ENCODE results near the gene ST8SIA2. TPM values are rescaled to one million over a fixed set of nuclear protein-coding genes. Genes with fewer than 3 reads are reported as not detected.

The ST8SIA2 gene
- total RNA-seq, 1 donor from 2014 or later: not detected

DNA sequence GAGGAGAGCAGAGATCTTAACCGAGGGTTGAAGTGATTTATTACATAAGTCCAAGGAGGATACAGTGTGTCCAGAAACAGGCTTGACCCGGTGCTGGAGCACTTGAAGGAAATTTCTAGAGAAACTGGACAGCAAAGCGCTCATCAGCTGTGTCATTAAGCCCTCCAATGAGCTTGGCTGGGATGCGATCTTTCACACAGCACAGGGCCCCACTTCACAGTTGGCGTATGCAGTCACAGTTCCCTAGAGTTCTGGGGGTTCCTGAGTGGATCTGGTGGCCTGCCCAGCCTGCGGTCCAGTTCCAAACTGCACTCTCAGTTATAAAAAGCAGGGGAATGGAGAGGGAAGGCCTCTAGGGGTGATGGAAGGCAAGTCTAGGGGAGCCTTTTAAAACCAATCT lies 13.6 kb downstream of the ST8SIA2 start:
- Mint-ChIP-seq H3K27ac (no peak overlapping the region), H3K4me3 (no peak overlapping the region), H3K4me1 (no peaks in the 10 kb centered on the region), H3K27me3 (peaks cover 2% of the 10 kb centered on the region), H3K36me3 (ENCODE audit: low read depth) (no peaks in the 10 kb centered on the region), H3K9me3 (no peaks in the 10 kb centered on the region)
- no peak for DNase-seq
- intact Hi-C loops (cut with micrococcal nuclease): no loop called here

DNA sequence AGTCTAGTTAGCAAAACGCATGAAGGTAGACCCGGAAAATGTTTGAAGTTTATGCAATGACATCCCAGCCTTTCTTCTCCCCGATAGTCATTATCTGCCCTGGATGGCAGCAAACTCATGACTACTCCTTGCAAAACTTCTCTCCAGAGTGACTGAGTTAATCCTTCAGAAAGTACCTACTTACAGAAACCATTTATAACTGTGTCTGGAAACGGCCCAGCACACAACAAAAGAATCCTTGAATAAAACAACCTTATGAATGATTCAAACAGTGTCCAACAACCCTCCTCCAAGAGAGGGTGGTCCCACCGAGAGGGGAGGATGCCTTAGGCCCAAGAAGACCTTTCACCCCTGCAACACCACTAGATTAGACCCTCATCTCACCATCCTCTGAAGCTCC lies 14.2 kb downstream of the ST8SIA2 start:
- Mint-ChIP-seq H3K36me3 (ENCODE audit: low read depth) (no peaks in the 10 kb centered on the region), H3K27me3 (peaks cover 2% of the 10 kb centered on the region), H3K4me1 (no peaks in the 10 kb centered on the region), H3K4me3 (no peak overlapping the region), H3K9me3 (no peaks in the 10 kb centered on the region), H3K27ac (no peak overlapping the region)
- no peak for DNase-seq
- intact Hi-C loops (cut with micrococcal nuclease): no loop called here

- Mint-ChIP-seq H3K9me3 (no peaks in the 10 kb centered on the region), H3K36me3 (ENCODE audit: low read depth) (no peaks in the 10 kb centered on the region), H3K4me3 (no peak overlapping the region), H3K27me3 (no peaks in the 10 kb centered on the region), H3K4me1 (no peaks in the 10 kb centered on the region), H3K27ac (no peak overlapping the region)
- intact Hi-C loops (cut with micrococcal nuclease): no loop called here
- DNase-seq: no peak
Measured at GRCh38 chr15:92409006-92409405, 15.3 kb downstream of the ST8SIA2 start.

DNA sequence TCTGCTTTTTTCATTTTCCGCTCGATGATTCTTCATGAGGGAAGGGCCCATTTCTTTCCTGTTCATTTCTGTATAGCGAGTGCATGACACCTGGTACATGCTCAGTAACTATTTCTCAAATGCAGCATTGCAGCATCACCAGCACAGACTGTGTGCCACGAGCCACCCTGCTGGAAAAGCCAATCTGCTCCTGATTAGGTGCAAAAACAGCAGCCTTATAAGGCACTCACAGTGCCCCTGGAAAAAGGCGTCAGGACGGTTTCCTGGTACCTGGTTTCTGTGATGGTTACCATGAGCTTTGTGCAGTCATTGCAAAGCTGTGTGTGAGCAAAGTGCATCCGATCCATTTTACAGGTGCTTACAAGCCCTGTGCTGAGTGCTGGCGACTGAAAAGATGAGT lies 15.8 kb downstream of the ST8SIA2 start:
- no peak overlapping the region for H3K27ac Mint-ChIP-seq
- no peak overlapping the region for H3K4me3 Mint-ChIP-seq
- H3K4me1 Mint-ChIP-seq: no peaks in the 10 kb centered on the region
- no peaks in the 10 kb centered on the region for H3K9me3 Mint-ChIP-seq
- DNase-seq: no peak
- intact Hi-C loops (cut with micrococcal nuclease): no loop called here
- no peaks in the 10 kb centered on the region for H3K27me3 Mint-ChIP-seq
- no peaks in the 10 kb centered on the region for H3K36me3 Mint-ChIP-seq (ENCODE audit: low read depth)

- Mint-ChIP-seq H3K27me3 (no peaks in the 10 kb centered on the region), H3K4me1 (no peaks in the 10 kb centered on the region)
Measured at GRCh38 chr15:92410537-92410936, 16.9 kb downstream of the ST8SIA2 start.

DNA sequence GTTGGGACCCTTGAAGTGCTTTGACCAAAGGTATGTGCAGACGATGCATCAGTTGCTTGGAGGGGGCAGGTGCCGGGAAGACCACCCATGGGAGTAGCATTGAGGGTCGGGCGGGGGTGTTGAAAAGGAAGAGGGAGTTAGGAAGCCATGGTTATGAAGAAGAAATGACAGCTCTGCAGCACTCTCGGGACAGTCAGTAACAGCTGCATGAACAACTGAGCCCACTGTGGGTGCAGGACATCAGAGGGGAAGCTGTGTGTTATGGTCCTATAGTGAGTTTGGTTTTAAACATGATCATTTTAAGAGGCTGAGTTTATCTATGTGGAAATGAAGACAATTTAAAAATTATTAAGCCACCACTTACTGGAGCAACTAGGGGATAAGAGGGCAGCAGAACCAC lies 17.6 kb downstream of the ST8SIA2 start:
- H3K9me3 Mint-ChIP-seq: no peaks in the 10 kb centered on the region
- no peak overlapping the region for H3K4me3 Mint-ChIP-seq
- no peak overlapping the region for H3K27ac Mint-ChIP-seq
- no peak for DNase-seq
- H3K4me1 Mint-ChIP-seq: no peaks in the 10 kb centered on the region
- no peaks in the 10 kb centered on the region for H3K27me3 Mint-ChIP-seq
- H3K36me3 Mint-ChIP-seq (ENCODE audit: low read depth): no peaks in the 10 kb centered on the region
- intact Hi-C loops (cut with micrococcal nuclease): no loop called here

More at GRCh38 chr15:92410537-92410936, 16.9 kb downstream of the ST8SIA2 start:
- Mint-ChIP-seq H3K27ac (no peak overlapping the region), H3K9me3 (no peaks in the 10 kb centered on the region), H3K36me3 (ENCODE audit: low read depth) (no peaks in the 10 kb centered on the region), H3K4me3 (no peak overlapping the region)
- intact Hi-C loops (cut with micrococcal nuclease): no loop called here
- DNase-seq: no peak

- H3K36me3 Mint-ChIP-seq (ENCODE audit: low read depth): no peaks in the 10 kb centered on the region
- no peaks in the 10 kb centered on the region for H3K9me3 Mint-ChIP-seq
- H3K27me3 Mint-ChIP-seq: no peaks in the 10 kb centered on the region
- intact Hi-C loops (cut with micrococcal nuclease): no loop called here
- H3K4me1 Mint-ChIP-seq: no peaks in the 10 kb centered on the region
- H3K4me3 Mint-ChIP-seq: no peak overlapping the region
- DNase-seq: no peak
- H3K27ac Mint-ChIP-seq: no peak overlapping the region
Measured at GRCh38 chr15:92413510-92413909, 19.8 kb downstream of the ST8SIA2 start.

DNA sequence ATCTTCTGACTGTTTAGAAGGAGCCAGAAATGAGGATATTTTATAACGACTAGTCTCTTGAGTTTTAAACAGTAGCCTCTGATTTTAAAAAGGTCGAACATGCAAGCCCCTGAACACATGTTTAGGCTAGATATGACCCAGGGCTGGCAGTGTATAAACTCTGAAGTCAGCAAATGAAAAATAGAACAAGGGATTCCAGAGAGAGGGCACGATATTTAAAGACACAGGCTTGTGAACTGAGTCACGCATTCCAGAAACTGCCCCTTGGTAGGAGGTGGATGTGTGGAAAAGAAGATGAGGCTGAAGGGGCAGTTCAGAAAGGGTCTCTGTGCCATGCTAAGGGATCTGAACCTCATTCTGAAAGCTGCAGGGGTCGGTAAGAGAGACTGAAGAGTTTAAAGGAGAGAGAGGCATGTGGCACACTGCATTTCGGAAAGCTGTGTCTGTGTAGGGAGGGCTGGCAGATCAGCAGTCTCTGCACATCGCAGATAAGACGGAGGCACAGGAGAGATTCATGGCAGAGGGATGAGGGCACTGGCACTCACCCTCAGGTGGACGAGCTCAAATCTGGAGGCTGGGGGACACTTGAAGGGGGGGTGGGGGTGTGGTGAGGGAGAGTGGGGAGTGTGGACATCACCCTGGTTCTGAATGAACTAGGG lies 22.1 kb downstream of the ST8SIA2 start:
- Mint-ChIP-seq H3K27me3 (no peaks in the 10 kb centered on the region), H3K36me3 (ENCODE audit: low read depth) (no peaks in the 10 kb centered on the region), H3K4me1 (no peaks in the 10 kb centered on the region), H3K9me3 (no peaks in the 10 kb centered on the region), H3K27ac (no peak overlapping the region), H3K4me3 (no peak overlapping the region)
- no peak for DNase-seq
- intact Hi-C loops (cut with micrococcal nuclease): no loop called here

DNA sequence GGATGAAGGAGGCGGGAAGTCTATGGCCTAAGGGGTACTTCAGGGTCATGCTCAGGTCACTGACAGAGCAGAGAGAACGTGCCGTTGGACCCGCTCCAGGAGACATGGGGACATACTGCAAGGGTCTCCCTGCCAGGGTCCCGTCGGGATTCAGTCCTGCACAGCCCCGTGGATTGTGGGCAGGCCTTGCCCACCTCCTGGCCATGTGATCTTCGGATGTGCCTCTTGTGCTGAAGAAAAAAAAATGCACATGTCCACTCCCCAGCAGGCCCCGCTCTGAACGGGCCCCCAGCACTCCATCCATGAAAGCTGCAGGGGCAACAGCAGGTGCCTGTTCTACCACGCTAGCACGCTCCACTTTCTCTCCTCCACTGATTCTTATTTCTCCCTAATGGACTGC lies 22.9 kb downstream of the ST8SIA2 start:
- Mint-ChIP-seq H3K27ac (no peak overlapping the region), H3K4me3 (no peak overlapping the region), H3K27me3 (no peaks in the 10 kb centered on the region), H3K36me3 (ENCODE audit: low read depth) (no peaks in the 10 kb centered on the region), H3K9me3 (no peaks in the 10 kb centered on the region), H3K4me1 (no peaks in the 10 kb centered on the region)
- no peak for DNase-seq
- intact Hi-C loops (cut with micrococcal nuclease): no loop called here

- intact Hi-C loops (cut with micrococcal nuclease): no loop called here
- Mint-ChIP-seq H3K9me3 (no peaks in the 10 kb centered on the region), H3K27ac (no peak overlapping the region), H3K4me3 (no peak overlapping the region), H3K27me3 (peaks cover under 1% of the 10 kb centered on the region), H3K4me1 (no peaks in the 10 kb centered on the region), H3K36me3 (ENCODE audit: low read depth) (no peaks in the 10 kb centered on the region)
- DNase-seq: no peak
Measured at GRCh38 chr15:92417716-92418115, 24.0 kb downstream of the ST8SIA2 start.

- Mint-ChIP-seq H3K4me3 (no peak overlapping the region), H3K4me1 (no peaks in the 10 kb centered on the region), H3K27me3 (peaks cover 2% of the 10 kb centered on the region), H3K9me3 (no peaks in the 10 kb centered on the region), H3K27ac (no peak overlapping the region), H3K36me3 (ENCODE audit: low read depth) (no peaks in the 10 kb centered on the region)
- intact Hi-C loops (cut with micrococcal nuclease): no loop called here
- no peak for DNase-seq
Measured at GRCh38 chr15:92418864-92419263, 25.2 kb downstream of the ST8SIA2 start.

GRCh38 chr15:92421976-92422375 lies 28.3 kb downstream of the ST8SIA2 start:
- DNase-seq: no peak
- Mint-ChIP-seq H3K36me3 (ENCODE audit: low read depth) (no peaks in the 10 kb centered on the region), H3K4me1 (no peaks in the 10 kb centered on the region), H3K27me3 (peaks cover 16% of the 10 kb centered on the region), H3K27ac (no peak overlapping the region), H3K4me3 (no peak overlapping the region), H3K9me3 (no peaks in the 10 kb centered on the region)
- intact Hi-C loops (cut with micrococcal nuclease): no loop called here

DNA sequence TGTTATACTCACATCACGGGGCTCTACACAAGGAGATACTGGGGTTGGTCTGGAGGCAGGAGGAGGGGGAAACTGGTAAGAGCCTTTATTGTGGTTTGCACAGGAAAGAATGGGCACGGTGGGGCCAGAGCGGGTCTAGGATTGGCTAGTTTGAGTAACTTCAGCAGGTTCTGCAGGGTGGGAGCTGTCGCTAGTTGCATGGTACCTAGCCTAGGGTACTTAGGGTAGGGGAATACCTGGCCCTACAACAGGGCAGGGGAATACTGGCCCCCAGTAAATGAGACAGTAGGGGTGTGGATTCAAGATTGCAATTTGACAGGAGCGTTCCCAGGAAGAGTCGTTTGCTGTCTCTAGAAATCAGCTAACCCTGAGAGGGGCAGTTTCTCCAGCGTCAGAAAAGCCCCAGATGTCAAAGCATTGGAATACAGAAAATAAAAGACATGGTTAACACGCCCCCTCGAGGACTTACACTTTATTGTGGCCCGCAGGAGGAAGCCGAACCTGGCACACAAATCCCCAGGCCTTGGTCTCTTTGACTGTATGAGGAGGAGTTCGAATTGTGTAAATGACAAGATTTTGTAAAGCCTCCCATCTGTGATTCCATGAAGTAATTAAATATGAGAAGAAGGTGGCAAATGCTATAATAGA lies 32.0 kb downstream of the ST8SIA2 start:
- Mint-ChIP-seq H3K27me3 (peaks cover 21% of the 10 kb centered on the region), H3K9me3 (no peaks in the 10 kb centered on the region), H3K36me3 (ENCODE audit: low read depth) (no peaks in the 10 kb centered on the region), H3K4me1 (no peaks in the 10 kb centered on the region), H3K4me3 (no peak overlapping the region), H3K27ac (no peak overlapping the region)
- no peak for DNase-seq
- intact Hi-C loops (cut with micrococcal nuclease): no loop called here

- Mint-ChIP-seq H3K4me3 (no peak overlapping the region), H3K4me1 (no peaks in the 10 kb centered on the region), H3K36me3 (ENCODE audit: low read depth) (no peaks in the 10 kb centered on the region), H3K27ac (no peak overlapping the region), H3K9me3 (no peaks in the 10 kb centered on the region), H3K27me3 (peaks cover 19% of the 10 kb centered on the region)
- intact Hi-C loops (cut with micrococcal nuclease): no loop called here
- DNase-seq: no peak
Measured at GRCh38 chr15:92429378-92430068, 35.8 kb downstream of the ST8SIA2 start.

Data from activated CD4-positive, alpha-beta T cell treated with anti-CD3 and anti-CD28 coated beads, Interleukin-2, amount 10 ng/mL, durations not matched to agents 24 days and 14 days (primary cell).